HG03045 (cell line): ENCODE data around the gene PLEKHH1.

Experiments used
- ATAC-seq: cut with Tn5 transposase; IDR thresholded peaks from one replicate; pipeline ENCODE4 v1.9.1; 2021; ENCODE audit warnings: mild to moderate bottlenecking, moderate library complexity; ENCODE audit not compliant: unreplicated experiment

The PLEKHH1 gene

GRCh38 chr14:67532998-67533753 lies at the start of gene PLEKHH1:
Gene PLEKHH1 (plus strand): TSS chr14:67533290. CDS start chr14:67541868, 8,578 bp downstream.
- peak; percentile 65 for ATAC-seq

GRCh38 chr14:67483579-67484285 lies 49.4 kb upstream of the PLEKHH1 start:
- no peak for ATAC-seq

GRCh38 chr14:67485501-67486095 lies 47.5 kb upstream of the PLEKHH1 start:
- ATAC-seq = no peak

GRCh38 chr14:67486890-67487289 lies 46.2 kb upstream of the PLEKHH1 start:
- ATAC-seq = no peak

- ATAC-seq = no peak
These were observed 45.8 kb upstream of the PLEKHH1 start for GRCh38 chr14:67487332-67487731.

- ATAC-seq = peak; percentile 94
These were observed 44.9 kb upstream of the PLEKHH1 start, which contains the start of gene TMEM229B for GRCh38 chr14:67487937-67488893. Gene TMEM229B (minus strand): TSS chr14:67488721. CDS start chr14:67473923, 14,798 bp downstream.

- no peak for ATAC-seq
These were observed 42.9 kb upstream of the PLEKHH1 start for GRCh38 chr14:67490196-67490595.

GRCh38 chr14:67491285-67491684 lies 41.8 kb upstream of the PLEKHH1 start:
- ATAC-seq = no peak

- no peak for ATAC-seq
These were observed 41.2 kb upstream of the PLEKHH1 start for GRCh38 chr14:67491741-67492507.

GRCh38 chr14:67492538-67492937 lies 40.6 kb upstream of the PLEKHH1 start:
- ATAC-seq = no peak

GRCh38 chr14:67493092-67493717 lies 39.9 kb upstream of the PLEKHH1 start:
- ATAC-seq = no peak

- ATAC-seq = no peak
These were observed 37.3 kb upstream of the PLEKHH1 start for GRCh38 chr14:67495827-67496226.

GRCh38 chr14:67497216-67497615 lies 35.9 kb upstream of the PLEKHH1 start:
- ATAC-seq = no peak

GRCh38 chr14:67497716-67498115 lies 35.4 kb upstream of the PLEKHH1 start:
- no peak for ATAC-seq

- ATAC-seq = no peak
These were observed 32.1 kb upstream of the PLEKHH1 start for GRCh38 chr14:67500981-67501380.

GRCh38 chr14:67501670-67502069 lies 31.4 kb upstream of the PLEKHH1 start:
- ATAC-seq = no peak

GRCh38 chr14:67502867-67503266 lies 30.2 kb upstream of the PLEKHH1 start:
- no peak for ATAC-seq

GRCh38 chr14:67503331-67503730 lies 29.8 kb upstream of the PLEKHH1 start:
- ATAC-seq = no peak

- ATAC-seq = no peak
These were observed 27.8 kb upstream of the PLEKHH1 start for GRCh38 chr14:67505254-67505653.
